Lower leg skin (tissue), 4 donors: ENCODE results near the gene FNDC5. TPM values are rescaled to one million over a fixed set of nuclear protein-coding genes. Genes with fewer than 3 reads are reported as not detected.

ENCODE experiments used
- DNase-seq, 2 donors: peaks; one replicate each; pipeline ENCODE4 v3.0.0-alpha.2; 2019; ENCODE audit warnings: low spot score in 2 of 2
- H3K4me3 ChIP-seq: fragments of 200-600 bp; sonication (generic); 2 replicates; pipeline ENCODE4 v1.5.1; 2017; ENCODE audit warnings: mild to moderate bottlenecking, low read depth; ENCODE audit not compliant: poor library complexity, severe bottlenecking
- CTCF ChIP-seq, 3 donors: fragments of 450-650 bp; IDR thresholded peaks; one replicate each; pipeline ENCODE4 v1.5.1; 2016; ENCODE audit warnings: antibody characterized with exemption in 3 of 3, mild to moderate bottlenecking in 3 of 3, moderate library complexity in 2 of 3
- POLR2A ChIP-seq, 2 donors: fragments of 450-650 bp; IDR thresholded peaks; one replicate each; pipeline ENCODE4 v1.6.1; 2016 to 2017; ENCODE audit warnings: antibody characterized with exemption in 2 of 2, mild to moderate bottlenecking in 1 of 2, moderate library complexity in 1 of 2
- WGBS, 2 donors: methylation state at CpG; one replicate each; pipeline ENCODE4 v1.1.5; 2018; 5-methylcytosine and 5-hydroxymethylcytosine counted together
- intact Hi-C: fragments of 100-400 bp; cut with DNase I; formaldehyde crosslinking; loops from one replicate; pipeline ENCODE4 v1.15.0; 2023; ENCODE audit warnings: low total_unique reads
- total RNA-seq, 4 donors: library from RNA; depleted of rRNA; stranded (reverse); fragments of >200 nt; gene quantifications; one replicate each; pipeline ENCODE4 v1.1.0, GENCODE V29; 2016

The FNDC5 gene
- total RNA-seq, 4 donors from 2014 or later, result 0.27 to 0.58 TPM; not detected in 2

- intact Hi-C loops, result no loop called here
- DNase-seq, result no peak
- no peak overlapping the region for H3K4me3 ChIP-seq
- 72 to 74% methylated on average over 12 of the region's 12 CpGs for WGBS, 2 donors
- TF ChIP-seq POLR2A (IDR thresholded peaks at IDR 0.05), result no peak
- peak in 1 of 3 donors; percentile 14 for TF ChIP-seq CTCF (IDR thresholded peaks at IDR 0.05)
Observed at GRCh38 chr1:32887623-32888022, 16.9 kb upstream of the FNDC5 start.

- DNase-seq, result no peak
- 46 to 51% methylated on average over 16 to 17 of the region's 19 CpGs for WGBS, 2 donors
- intact Hi-C loops, result no loop called here
- H3K4me3 ChIP-seq, result no peak overlapping the region
- no peak for TF ChIP-seq CTCF (IDR thresholded peaks at IDR 0.05)
Observed at GRCh38 chr1:32886828-32887414, 16.2 kb upstream of the FNDC5 start.

GRCh38 chr1:32886004-32886827, 15.5 kb upstream of the FNDC5 start, which contains the start of gene HPCA:
Gene HPCA (plus strand): TSS chr1:32886491. CDS start chr1:32888899, 2,408 bp downstream.
- WGBS, 2 donors, result 1 to 4% methylated on average over 23 to 28 of the region's 79 CpGs
- TF ChIP-seq POLR2A (IDR thresholded peaks at IDR 0.05) (no peak), CTCF (IDR thresholded peaks at IDR 0.05) (no peak)
- no peak for DNase-seq
- intact Hi-C loops, result no loop called here
- no peak within 1 kb of the TSS for H3K4me3 ChIP-seq

- intact Hi-C loops, result no loop called here
- TF ChIP-seq POLR2A (IDR thresholded peaks at IDR 0.05), result no peak
- WGBS, 2 donors, result 11 to 14% methylated on average over 8 of the region's 8 CpGs
- H3K4me3 ChIP-seq, result no peak overlapping the region
- no peak for DNase-seq
Observed at GRCh38 chr1:32885676-32886003, 14.9 kb upstream of the FNDC5 start.

- 27 to 36% methylated on average over 9 to 10 of the region's 12 CpGs for WGBS, 2 donors
- no peak for TF ChIP-seq POLR2A (IDR thresholded peaks at IDR 0.05)
- TF ChIP-seq CTCF (IDR thresholded peaks at IDR 0.05), result no peak
- intact Hi-C loops, result no loop called here
- DNase-seq, result no peak
- no peak overlapping the region for H3K4me3 ChIP-seq
Observed at GRCh38 chr1:32884726-32885125, 14.0 kb upstream of the FNDC5 start.

- no peak overlapping the region for H3K4me3 ChIP-seq
- DNase-seq, result no peak
- WGBS, 2 donors, result 68 to 75% methylated on average over 4 of the region's 4 CpGs
- TF ChIP-seq CTCF (IDR thresholded peaks at IDR 0.05) (no peak), POLR2A (IDR thresholded peaks at IDR 0.05) (no peak)
- intact Hi-C loops, result no loop called here
Observed at GRCh38 chr1:32884032-32884372, 13.3 kb upstream of the FNDC5 start.
